Natural killer cell (primary cell): Measurements from ENCODE around the gene SLC38A3. TPM values are rescaled to one million over a fixed set of nuclear protein-coding genes. Genes with fewer than 3 reads are reported as not detected.

Experiments
- ATAC-seq, 3 donors: fragments of 150-1000 bp in 2 of 3; fragments of 200-7000 bp in 1 of 3; cut with Tn5 transposase; 1 replicate in 1 of 3; 2 replicates in 2 of 3; pipeline ENCODE4 v1.10.0; 2021; ENCODE audit warnings: mild to moderate bottlenecking in 2 of 3, moderate library complexity in 2 of 3
- DNase-seq, 2 donors: peaks; one replicate each; pipeline versions ENCODE4 v3.0.0 to v3.0.0-alpha.2; 2013 to 2021; ENCODE audit warnings: mixed read lengths in 1 of 2
- H3K27ac ChIP-seq: one replicate; pipeline ENCODE4 v1.5.1; 2013; ENCODE audit warnings: mild to moderate bottlenecking, low read length
- H3K27me3 ChIP-seq: one replicate; pipeline ENCODE4 v1.6.1; 2013; ENCODE audit warnings: low read length; ENCODE audit not compliant: control insufficient read depth, insufficient read depth
- H3K36me3 ChIP-seq: one replicate; pipeline ENCODE4 v1.6.1; 2013; ENCODE audit warnings: low read length; ENCODE audit not compliant: control insufficient read depth, insufficient read depth
- H3K4me1 ChIP-seq: one replicate; pipeline ENCODE4 v1.6.1; 2013; ENCODE audit warnings: low read length; ENCODE audit not compliant: control insufficient read depth, insufficient read depth
- H3K4me3 ChIP-seq: one replicate; pipeline ENCODE4 v1.5.1; 2013; ENCODE audit warnings: low read length
- H3K9me3 ChIP-seq: one replicate; pipeline ENCODE4 v1.6.1; 2013; ENCODE audit warnings: low read length; ENCODE audit not compliant: control insufficient read depth, insufficient read depth
- H3K27ac Mint-ChIP-seq, 2 donors: one replicate each; pipeline ENCODE4 v1.8.0; 2022; ENCODE audit warnings: mild to moderate bottlenecking in 2 of 2, mixed read lengths in 2 of 2, moderate library complexity in 1 of 2
- H3K27me3 Mint-ChIP-seq, 2 donors: one replicate each; pipeline ENCODE4 v1.8.0; 2022; ENCODE audit warnings: low read depth in 2 of 2, mixed read lengths in 2 of 2
- H3K36me3 Mint-ChIP-seq: one replicate; pipeline ENCODE4 v1.8.0; 2022; ENCODE audit warnings: mixed read lengths
- H3K4me1 Mint-ChIP-seq, 2 donors: one replicate each; pipeline ENCODE4 v1.8.0; 2022; ENCODE audit warnings: mixed read lengths in 2 of 2
- H3K4me3 Mint-ChIP-seq: one replicate; pipeline ENCODE4 v1.8.0; 2022; ENCODE audit warnings: mild to moderate bottlenecking, moderate library complexity, mixed read lengths
- H3K9me3 Mint-ChIP-seq, 2 donors: one replicate each; pipeline ENCODE4 v1.8.0; 2022; ENCODE audit warnings: mixed read lengths in 2 of 2
- WGBS: methylation state at CpG from one replicate; pipeline ENCODE4 v1.1.7; 2013; ENCODE audit warnings: missing lambda C conversion rate; ENCODE audit not compliant: insufficient coverage; 5-methylcytosine and 5-hydroxymethylcytosine counted together
- intact Hi-C: fragments of 100-400 bp; cut with micrococcal nuclease; formaldehyde crosslinking; loops from one replicate; pipeline ENCODE4 v1.14.2; 2022
- total RNA-seq, 4 donors: library from RNA; stranded (reverse); fragments of 120-200 nt in 1 of 4; gene quantifications; one replicate each; pipeline versions ENCODE4 v1.2.3 to v1.2.4, GENCODE V29; 2013 to 2022
- TF ChIP-seq, protein P1 (sequence below): fragments of 200-600 bp; IDR thresholded peaks from one replicate; pipeline ENCODE4 v1.8.0; 2022; ENCODE audit warnings: antibody characterized with exemption

The SLC38A3 gene
- total RNA-seq, 3 donors from 2014 or later (not counting 1 experiment from before 2014, with no cell fraction given): 0.82 TPM; not detected in 2

DNA sequence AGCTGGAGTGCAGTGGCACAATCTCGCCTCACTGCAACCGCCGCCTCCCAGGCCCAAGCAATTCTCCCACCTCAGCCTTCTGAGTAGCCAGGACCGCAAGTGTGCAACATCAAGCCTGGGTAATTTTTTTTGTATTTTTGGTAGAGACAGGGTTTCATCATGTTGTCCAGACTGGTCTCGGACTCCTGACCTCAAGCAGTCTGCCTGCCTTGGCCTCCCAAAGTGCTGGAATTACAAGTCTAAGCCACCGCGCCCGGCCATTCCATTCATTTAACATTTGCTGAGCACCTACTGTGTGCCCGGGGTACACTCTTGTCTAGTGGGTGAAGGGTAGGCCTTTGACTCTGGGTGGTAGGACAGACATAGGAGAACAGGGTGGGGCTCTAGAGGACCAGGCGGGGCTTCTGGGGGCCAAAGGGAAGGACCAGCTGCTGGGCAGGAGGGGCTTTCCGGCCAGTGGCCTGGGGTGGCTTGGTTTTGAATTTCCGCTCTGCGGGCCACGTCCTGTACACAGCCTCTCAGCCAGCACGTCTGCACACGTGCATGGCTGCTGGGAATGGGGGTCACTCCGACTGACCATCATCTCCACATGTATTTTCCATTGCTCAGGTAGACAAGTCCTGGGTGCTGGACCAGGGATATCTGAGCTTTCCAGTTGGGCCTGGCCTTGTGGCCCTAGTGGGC is 2.4 kb downstream of the SLC38A3 start:
- no peaks in the 10 kb centered on the region for H3K4me1 Mint-ChIP-seq
- no peaks in the 10 kb centered on the region for H3K9me3 ChIP-seq
- no peaks in the 10 kb centered on the region for H3K9me3 Mint-ChIP-seq
- peaks cover 35% of the 10 kb centered on the region for H3K27me3 ChIP-seq
- no peak overlapping the region for H3K4me3 ChIP-seq
- no peaks in the 10 kb centered on the region for H3K36me3 Mint-ChIP-seq
- TF ChIP-seq, protein P1, sequence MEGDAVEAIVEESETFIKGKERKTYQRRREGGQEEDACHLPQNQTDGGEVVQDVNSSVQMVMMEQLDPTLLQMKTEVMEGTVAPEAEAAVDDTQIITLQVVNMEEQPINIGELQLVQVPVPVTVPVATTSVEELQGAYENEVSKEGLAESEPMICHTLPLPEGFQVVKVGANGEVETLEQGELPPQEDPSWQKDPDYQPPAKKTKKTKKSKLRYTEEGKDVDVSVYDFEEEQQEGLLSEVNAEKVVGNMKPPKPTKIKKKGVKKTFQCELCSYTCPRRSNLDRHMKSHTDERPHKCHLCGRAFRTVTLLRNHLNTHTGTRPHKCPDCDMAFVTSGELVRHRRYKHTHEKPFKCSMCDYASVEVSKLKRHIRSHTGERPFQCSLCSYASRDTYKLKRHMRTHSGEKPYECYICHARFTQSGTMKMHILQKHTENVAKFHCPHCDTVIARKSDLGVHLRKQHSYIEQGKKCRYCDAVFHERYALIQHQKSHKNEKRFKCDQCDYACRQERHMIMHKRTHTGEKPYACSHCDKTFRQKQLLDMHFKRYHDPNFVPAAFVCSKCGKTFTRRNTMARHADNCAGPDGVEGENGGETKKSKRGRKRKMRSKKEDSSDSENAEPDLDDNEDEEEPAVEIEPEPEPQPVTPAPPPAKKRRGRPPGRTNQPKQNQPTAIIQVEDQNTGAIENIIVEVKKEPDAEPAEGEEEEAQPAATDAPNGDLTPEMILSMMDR: no peak
- 91% methylated on average over 17 of the region's 17 CpGs for WGBS
- peaks cover 8 to 37% of the 10 kb centered on the region in 2 donors for H3K27me3 Mint-ChIP-seq
- DNase-seq (no peak), ATAC-seq (no peak)
- intact Hi-C loops: no loop called here
- H3K27ac Mint-ChIP-seq: no peak overlapping the region
- H3K27ac ChIP-seq: no peak overlapping the region
- peaks cover 9% of the 10 kb centered on the region for H3K4me1 ChIP-seq
- H3K4me3 Mint-ChIP-seq: no peak overlapping the region
- no peaks in the 10 kb centered on the region for H3K36me3 ChIP-seq

DNA sequence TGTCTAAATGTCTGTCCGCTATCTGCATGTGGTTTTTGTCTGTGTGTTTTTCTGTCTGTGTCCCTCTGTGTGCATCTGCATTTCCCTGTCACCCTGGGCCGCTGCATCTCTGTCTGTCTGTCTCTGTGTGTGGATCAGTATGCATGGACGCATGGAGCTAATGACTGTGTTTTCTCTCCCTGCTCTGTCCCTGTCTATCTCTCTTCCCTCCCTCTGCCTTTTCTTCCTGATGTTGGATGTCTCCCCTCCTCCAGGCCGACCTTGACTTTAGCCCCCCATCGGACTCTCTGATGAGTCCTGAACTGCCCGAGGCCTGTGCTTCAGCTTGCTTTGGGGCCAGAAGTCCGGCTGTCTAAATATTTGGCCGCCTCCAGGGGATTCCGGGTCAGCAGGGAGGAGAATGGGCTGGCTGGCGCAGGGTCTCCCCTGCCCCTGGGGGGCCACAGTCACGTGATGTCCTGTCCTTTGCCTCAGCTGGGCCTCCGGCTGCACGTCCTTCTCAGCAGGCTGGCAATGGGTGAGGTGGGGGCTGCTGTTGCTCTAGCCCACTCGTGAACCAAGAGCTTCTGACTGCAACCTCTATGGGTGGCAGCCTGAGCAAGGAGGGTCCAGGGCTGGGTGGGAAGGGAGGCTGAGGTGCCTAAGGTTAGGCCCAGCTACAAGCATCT is 3.7 kb downstream of the SLC38A3 start:
- no peaks in the 10 kb centered on the region for H3K4me1 Mint-ChIP-seq
- 85% methylated on average over 14 of the region's 14 CpGs for WGBS
- no peaks in the 10 kb centered on the region for H3K9me3 ChIP-seq
- DNase-seq (no peak), ATAC-seq (no peak)
- H3K4me1 ChIP-seq: peaks cover 9% of the 10 kb centered on the region
- H3K4me3 Mint-ChIP-seq: no peak overlapping the region
- H3K36me3 Mint-ChIP-seq: no peaks in the 10 kb centered on the region
- no peak overlapping the region for H3K27ac Mint-ChIP-seq
- intact Hi-C loops: no loop called here
- no peak overlapping the region for H3K4me3 ChIP-seq
- no peaks in the 10 kb centered on the region for H3K36me3 ChIP-seq
- TF ChIP-seq, protein P1: no peak
- H3K9me3 Mint-ChIP-seq: no peaks in the 10 kb centered on the region
- H3K27ac ChIP-seq: no peak overlapping the region
- peaks cover 24% of the 10 kb centered on the region for H3K27me3 ChIP-seq
- H3K27me3 Mint-ChIP-seq: peaks cover 0 to 27% of the 10 kb centered on the region in 2 donors

DNA sequence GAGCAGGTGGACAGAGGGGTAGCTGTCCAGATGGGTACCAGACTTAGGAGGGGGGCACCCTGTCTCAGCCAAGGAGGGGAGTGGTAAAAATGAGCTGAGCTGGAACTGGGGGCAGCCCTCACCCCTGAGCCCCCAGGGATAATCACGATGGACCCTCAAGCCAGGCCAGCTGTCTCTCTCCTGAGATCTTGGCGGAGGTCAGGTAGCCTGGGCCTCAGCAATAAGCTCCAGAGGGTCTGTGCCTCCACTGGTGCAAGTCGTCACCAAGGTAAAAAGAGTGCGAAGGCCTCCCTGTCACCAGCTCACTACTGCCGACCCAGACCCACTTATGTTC is 5.1 kb downstream of the SLC38A3 start:
- H3K4me3 Mint-ChIP-seq: no peak overlapping the region
- Histone ChIP-seq H3K9me3 (no peaks in the 10 kb centered on the region), H3K4me3 (no peak overlapping the region), H3K27ac (no peak overlapping the region), H3K27me3 (peaks cover 13% of the 10 kb centered on the region), H3K36me3 (no peaks in the 10 kb centered on the region), H3K4me1 (peaks cover 6% of the 10 kb centered on the region)
- intact Hi-C loops: no loop called here
- no peak for DNase-seq
- ATAC-seq: no peak
- TF ChIP-seq, protein P1: no peak
- WGBS: 90% methylated on average over 5 of the region's 5 CpGs
- H3K27ac Mint-ChIP-seq: no peak overlapping the region
- H3K4me1 Mint-ChIP-seq: no peaks in the 10 kb centered on the region
- no peaks in the 10 kb centered on the region for H3K9me3 Mint-ChIP-seq
- H3K27me3 Mint-ChIP-seq: peaks cover 0 to 24% of the 10 kb centered on the region in 2 donors
- no peaks in the 10 kb centered on the region for H3K36me3 Mint-ChIP-seq
